K562 (cell line): ENCODE data around the gene NPHS2. TPM values are rescaled to one million over a fixed set of nuclear protein-coding genes. Genes with fewer than 3 reads are reported as not detected.

Source experiments
- ATAC-seq: fragments of 200-7000 bp; cut with Tn5 transposase; 3 replicates; pipeline ENCODE4 v1.9.1; 2020; ENCODE audit warnings: moderate library complexity
- BruUV-seq: library from RNA; stranded (reverse); fragments of 400-500 nt; replicated peaks from 2 replicates; lab custom pipeline; 2021; lab: Mats Ljungman, UMichigan
- CTCF ChIA-PET: fragments of 300-600 bp; formaldehyde crosslinking; extraction: SDS; loops from one replicate; lab custom pipeline; 2021; ENCODE audit warnings: low intra/inter-chr PET ratio; lab: Yijun Ruan, JAX
- POLR2A ChIA-PET: fragments of 300-600, 350-650 bp; sonication (Branson Sonifier 250); formaldehyde crosslinking; extraction: SDS; loops from one replicate; lab custom pipeline; 2021; ENCODE audit warnings: antibody characterized with exemption, inconsistent platforms; lab: Yijun Ruan, JAX
- DNase-seq, 4 experiments: peaks; one replicate each; pipeline versions ENCODE4 v3.0.0 to v3.0.0-alpha.2; 2011 to 2018; ENCODE audit warnings: low spot score in 3 of 4, mixed read lengths in 3 of 4; ENCODE audit errors: extremely low read depth in 1 of 4
- FAIRE-seq: peaks from 2 replicates; lab custom pipeline; 2011; peaks lifted over from hg19 to GRCh38; lab: Jason Lieb, UNC
- H2AFZ ChIP-seq: 2 replicates; pipeline ENCODE4 v1.6.0; 2011; ENCODE audit warnings: low read depth, low read length, control low read depth, inconsistent platforms
- H3K27ac ChIP-seq: fragments of 200-600 bp; 3 replicates; pipeline ENCODE4 v1.8.0; 2011; ENCODE audit warnings: low read depth, mild to moderate bottlenecking, control low read depth, inconsistent platforms, low read length, moderate library complexity, mixed read lengths; ENCODE audit errors: extremely low read depth
- H3K27me3 ChIP-seq, 2 experiments: fragments of 300-600 bp in 1 of 2; 2 replicates in 1 of 2; 3 replicates in 1 of 2; pipeline versions ENCODE4 v1.6.0 to v1.8.0; 2011; ENCODE audit warnings: inconsistent platforms in 2 of 2, low read length in 2 of 2, mild to moderate bottlenecking in 1 of 2, mixed read lengths in 1 of 2, moderate library complexity in 1 of 2; ENCODE audit not compliant: control insufficient read depth in 2 of 2, insufficient read depth in 2 of 2
- H3K36me3 ChIP-seq: fragments of 300-600 bp; 3 replicates; pipeline ENCODE4 v1.8.0; 2011; ENCODE audit warnings: mild to moderate bottlenecking, low read length, inconsistent platforms; ENCODE audit not compliant: control insufficient read depth, insufficient read depth
- H3K4me1 ChIP-seq, 2 experiments: fragments of 200-600 bp in 1 of 2; replicated peaks in 1 of 2; 2 replicates in 1 of 2; 3 replicates in 1 of 2; pipeline versions ENCODE4 v1.5.1 to v1.8.0; 2011; ENCODE audit warnings: inconsistent platforms in 2 of 2, low read length in 2 of 2, mild to moderate bottlenecking in 1 of 2, mixed read lengths in 1 of 2, moderate library complexity in 1 of 2; ENCODE audit not compliant: control insufficient read depth in 2 of 2, insufficient read depth in 2 of 2
- H3K4me2 ChIP-seq: 2 replicates; pipeline ENCODE4 v1.6.1; 2011; ENCODE audit warnings: low read length, control low read depth, inconsistent platforms, mixed read lengths; ENCODE audit not compliant: insufficient read depth
- H3K4me3 ChIP-seq: fragments of 200-600 bp; sonication (generic), shearing (Covaris generic); 2 replicates; pipeline ENCODE4 v1.5.1; 2016; ENCODE audit warnings: control low read depth, inconsistent platforms
- H3K79me2 ChIP-seq: fragments of 200-600 bp; 3 replicates; pipeline ENCODE4 v1.8.0; 2011; ENCODE audit warnings: low read length, inconsistent platforms; ENCODE audit not compliant: control insufficient read depth, insufficient read depth
- H3K9ac ChIP-seq, 2 experiments: 2 replicates each; pipeline versions ENCODE4 v1.6.0 to v1.6.1; 2011; ENCODE audit warnings: low read depth in 2 of 2, low read length in 2 of 2, control low read depth in 1 of 2, inconsistent platforms in 1 of 2, mild to moderate bottlenecking in 1 of 2, mixed read lengths in 1 of 2; ENCODE audit not compliant: insufficient read depth in 1 of 2
- H3K9me1 ChIP-seq: one replicate; pipeline ENCODE4 v1.6.0; 2011; ENCODE audit warnings: inconsistent platforms, mild to moderate bottlenecking, low read length, moderate library complexity; ENCODE audit not compliant: control insufficient read depth, insufficient read depth
- H3K9me3 ChIP-seq: replicated peaks from 2 replicates; pipeline ENCODE4 v1.5.1; 2011; ENCODE audit warnings: low read depth, low read length, inconsistent platforms; ENCODE audit not compliant: control insufficient read depth, insufficient read depth
- H4K20me1 ChIP-seq: replicated peaks from 2 replicates; pipeline ENCODE4 v1.6.1; 2011; ENCODE audit warnings: low read length, inconsistent platforms, mixed read lengths; ENCODE audit not compliant: control insufficient read depth, insufficient read depth
- C11orf30 ChIP-seq: fragments of 450-650 bp; IDR thresholded peaks from 2 replicates; pipeline ENCODE4 v1.6.1; 2016; ENCODE audit warnings: low read depth, mild to moderate bottlenecking
- JUND ChIP-seq, 2 experiments: IDR thresholded peaks; 2 replicates in 1 of 2; 3 replicates in 1 of 2; pipeline ENCODE4 v1.6.1; 2011; ENCODE audit warnings: borderline replicate concordance in 2 of 2, low read depth in 2 of 2, low read length in 2 of 2, improper control_type of control experiment in 1 of 2, missing biosample characterization in 1 of 2, missing genetic modification characterization in 1 of 2, missing genetic modification reagents in 1 of 2
- MCM3 ChIP-seq: fragments of 450-650 bp; IDR thresholded peaks from 2 replicates; pipeline ENCODE4 v1.6.1; 2016
- NFATC3 ChIP-seq: fragments of 450-650 bp; IDR thresholded peaks from 2 replicates; pipeline ENCODE4 v1.6.1; 2017; ENCODE audit warnings: mild to moderate bottlenecking
- NFRKB ChIP-seq: fragments of 450-650 bp; IDR thresholded peaks from 2 replicates; pipeline ENCODE4 v1.6.1; 2016; ENCODE audit warnings: low read depth
- TCF15 ChIP-seq: fragments of 250-450 bp; sonication (Bioruptor Pico); IDR thresholded peaks from 2 replicates; pipeline ENCODE4 v1.8.0; 2022; ENCODE audit warnings: moderate library complexity, mild to moderate bottlenecking, inconsistent platforms
- TCF7 ChIP-seq: sonication (generic); IDR thresholded peaks from 2 replicates; pipeline ENCODE4 v1.6.1; 2016; ENCODE audit warnings: antibody characterized with exemption, borderline replicate concordance
- TGIF2 ChIP-seq: sonication (generic); formaldehyde crosslinking; IDR thresholded peaks from 2 replicates; pipeline ENCODE4 v1.8.1; 2022; ENCODE audit warnings: mild to moderate bottlenecking, missing genetic modification reagents, moderate library complexity
- TRIM28 ChIP-seq: fragments of 450-650 bp; IDR thresholded peaks from 2 replicates; pipeline ENCODE4 v1.6.1; 2017
- ZNF134 ChIP-seq: fragments of 250-450 bp; sonication (Bioruptor Pico); conservative IDR thresholded peaks from 2 replicates; pipeline ENCODE4 v1.4.0; 2020
- ZNF316 ChIP-seq: fragments of 450-650 bp; IDR thresholded peaks from 2 replicates; pipeline ENCODE4 v1.6.1; 2016
- WGBS: fragments of 100-300 bp; shearing (Covaris generic); methylation state at CpG from one replicate; pipeline ENCODE4 v1.1.6; 2016; ENCODE audit warnings: low coverage, mixed read lengths; ENCODE audit not compliant: insufficient coverage; ENCODE audit errors: missing lambda C conversion rate; 5-methylcytosine and 5-hydroxymethylcytosine counted together
- in situ Hi-C: fragments of 300-500 bp; cut with MboI; formaldehyde crosslinking; loops from 4 replicates; pipeline ENCODE4 v1.15.0; 2018; ENCODE audit warnings: inconsistent platforms, mixed read lengths
- intact Hi-C: fragments of 100-400 bp; cut with micrococcal nuclease; formaldehyde crosslinking; loops from 2 replicates; pipeline ENCODE4 v1.14.2; 2022
- polyA plus RNA-seq, 8 experiments: library from polyadenylated mRNA; depleted of rRNA in 4 of 8; stranded (reverse) in 5 of 8; unstranded in 3 of 8; fragments of >200 nt; fragmentation: Nextera tagmentation in 2 of 8; fragmentation: Illumina TruSeq in 1 of 8; extraction: Ambion mirVana in 2 of 8; extraction: Trizol in 1 of 8; gene quantifications; 2 replicates each; pipeline versions ENCODE4 v1.2.1 to v1.2.3, GENCODE V29; 2011 to 2014; ENCODE audit warnings: inconsistent platforms in 1 of 8, missing spikeins in 1 of 8
- total RNA-seq, 7 experiments: library from RNA; depleted of rRNA in 6 of 7; stranded (reverse); fragments of >200 nt in 6 of 7; fragmentation: Illumina TruSeq in 2 of 7; extraction: Trizol in 2 of 7; gene quantifications; 2 replicates each; pipeline versions ENCODE4 v1.2.1 to v1.2.3, GENCODE V29; 2011 to 2021; ENCODE audit warnings: low replicate concordance in 1 of 7

NPHS2 gene
- total and polyA plus RNA-seq, 9 of the 15 experiments (the other 6 are each of a cell fraction or from before 2014, with no cell fraction given): not detected

- TF ChIP-seq TCF7 (no peak), NFATC3 (no peak), TCF15 (no peak), ZNF134 (CRISPR knock-in tag) (no peak), NFRKB (no peak), ZNF316 (no peak), TGIF2 (no peak)
Observed at GRCh38 chr1:179510038-179510437, 65.7 kb downstream of the NPHS2 start (continued).

GRCh38 chr1:179509384-179509783, 66.4 kb downstream of the NPHS2 start:
- Histone ChIP-seq H2AFZ (no peak overlapping the region), H3K79me2 (no peaks in the 10 kb centered on the region), H3K9me1 (no peaks in the 10 kb centered on the region), H3K27me3 (no peaks in the 10 kb centered on the region), H3K9ac (no peak overlapping the region), H3K36me3 (no peaks in the 10 kb centered on the region), H3K27ac (no peak overlapping the region), H3K9me3 (no peaks in the 10 kb centered on the region), H3K4me1 (no peaks in the 10 kb centered on the region), H4K20me1 (no peaks in the 10 kb centered on the region), H3K4me3 (no peak overlapping the region), H3K4me2 (no peak overlapping the region)
- no peak for DNase-seq
- POLR2A ChIA-PET: no interaction called here
- intact Hi-C loops: no loop called here
- WGBS: 2% methylated on average over 4 of the region's 4 CpGs
- ATAC-seq: no peak
- CTCF ChIA-PET: no interaction called here
- in situ Hi-C loops: no loop called here
- no peak for FAIRE-seq
- no TSS peak for BruUV-seq
- peak; percentile 62; the same call in 1 of the 2 replicates for TF ChIP-seq ZNF316
- no peak for TF ChIP-seq TRIM28
- TF ChIP-seq JUND (IDR thresholded peaks at IDR 0.05; ENCODE audit: borderline replicate concordance, low read depth, low read length): no peak
- TF ChIP-seq JUND (tag; IDR thresholded peaks at IDR 0.05; ENCODE audit: borderline replicate concordance, low read depth, low read length): no peak
- TF ChIP-seq MCM3: no peak
- 0 out of 2 replicates have a peak, but pooled peaks have one; percentile 13 for TF ChIP-seq C11orf30
